DOHH2 (cell line): ENCODE results near the gene FSTL4.

ENCODE experiments used
- H3F3A ChIP-seq: fragments of 200-600 bp; sonication (generic), shearing (Covaris generic); 2 replicates; pipeline ENCODE4 v1.6.0; 2016; ENCODE audit warnings: antibody characterized with exemption, mild to moderate bottlenecking; ENCODE audit not compliant: control insufficient read depth, insufficient read depth
- H3K27ac ChIP-seq: fragments of 200-600 bp; sonication (generic); 2 replicates; pipeline ENCODE4 v1.5.1; 2014; ENCODE audit warnings: low read depth, mild to moderate bottlenecking, low read length, moderate library complexity
- H3K27me3 ChIP-seq: fragments of 200-600 bp; sonication (generic); 2 replicates; pipeline ENCODE4 v1.6.1; 2014; ENCODE audit warnings: mild to moderate bottlenecking, low read length, mixed read lengths; ENCODE audit not compliant: control insufficient read depth
- H3K36me3 ChIP-seq: fragments of 200-600 bp; sonication (generic); 2 replicates; pipeline ENCODE4 v1.6.1; 2014; ENCODE audit warnings: mild to moderate bottlenecking, low read length, moderate library complexity, mixed read lengths; ENCODE audit not compliant: control insufficient read depth
- H3K4me1 ChIP-seq: fragments of 200-600 bp; sonication (generic); 2 replicates; pipeline ENCODE4 v1.6.1; 2014; ENCODE audit warnings: mild to moderate bottlenecking, low read length, mixed read lengths; ENCODE audit not compliant: control insufficient read depth
- H3K4me2 ChIP-seq: fragments of 200-600 bp; sonication (generic); 2 replicates; pipeline ENCODE4 v1.6.0; 2014; ENCODE audit warnings: mild to moderate bottlenecking, low read length, moderate library complexity
- H3K4me3 ChIP-seq: fragments of 200-600 bp; sonication (generic); 2 replicates; pipeline ENCODE4 v1.5.1; 2014; ENCODE audit warnings: mild to moderate bottlenecking, low read length, mixed read lengths
- H3K79me2 ChIP-seq: fragments of 200-600 bp; sonication (generic); 2 replicates; pipeline ENCODE4 v1.6.1; 2014; ENCODE audit warnings: mild to moderate bottlenecking, low read length, mixed read lengths; ENCODE audit not compliant: control insufficient read depth
- H3K9me2 ChIP-seq: fragments of 200-600 bp; sonication (generic); replicated peaks from 2 replicates; pipeline ENCODE4 v1.6.1; 2014; ENCODE audit warnings: mild to moderate bottlenecking, low read length, mixed read lengths; ENCODE audit not compliant: control insufficient read depth
- H3K9me3 ChIP-seq: fragments of 200-600 bp; sonication (generic); 2 replicates; pipeline ENCODE4 v1.6.1; 2014; ENCODE audit warnings: antibody characterized with exemption, low read length, mixed read lengths; ENCODE audit not compliant: control insufficient read depth, insufficient read depth
- H4K20me1 ChIP-seq: fragments of 200-600 bp; sonication (generic); 2 replicates; pipeline ENCODE4 v1.6.0; 2014; ENCODE audit warnings: low read depth, mild to moderate bottlenecking, antibody characterized with exemption, low read length, moderate library complexity; ENCODE audit not compliant: control insufficient read depth, insufficient read depth
- CTCF ChIP-seq: fragments of 200-600 bp; sonication (generic); IDR thresholded peaks from one replicate; pipeline ENCODE4 v1.5.1; 2014; ENCODE audit warnings: antibody characterized with exemption, mild to moderate bottlenecking, low read depth, low read length; ENCODE audit not compliant: poor library complexity, severe bottlenecking
- EZH2phosphoT487 ChIP-seq: fragments of 200-600 bp; sonication (generic); IDR thresholded peaks from 2 replicates; pipeline ENCODE4 v1.6.1; 2017; ENCODE audit warnings: borderline replicate concordance, mild to moderate bottlenecking, antibody characterized with exemption, low read length, moderate library complexity, mixed read lengths

The FSTL4 gene

GRCh38 chr5:133468596-133468995, 143.7 kb downstream of the FSTL4 start:
- Histone ChIP-seq H3K4me1 (no peaks in the 10 kb centered on the region), H3K4me3 (no peak overlapping the region), H3F3A (no peaks in the 10 kb centered on the region), H3K27me3 (peaks cover 6% of the 10 kb centered on the region), H3K4me2 (no peak overlapping the region), H4K20me1 (no peaks in the 10 kb centered on the region), H3K36me3 (no peaks in the 10 kb centered on the region), H3K9me2 (no peaks in the 10 kb centered on the region), H3K9me3 (no peaks in the 10 kb centered on the region), H3K79me2 (no peaks in the 10 kb centered on the region), H3K27ac (no peak overlapping the region)
- TF ChIP-seq EZH2phosphoT487 (no peak), CTCF (no peak)

GRCh38 chr5:133467826-133468463, 144.4 kb downstream of the FSTL4 start:
- Histone ChIP-seq H3K79me2 (no peaks in the 10 kb centered on the region), H3K4me2 (no peak overlapping the region), H3K36me3 (no peaks in the 10 kb centered on the region), H3K4me3 (no peak overlapping the region), H3K27me3 (peaks cover 6% of the 10 kb centered on the region), H4K20me1 (no peaks in the 10 kb centered on the region), H3F3A (no peaks in the 10 kb centered on the region), H3K9me2 (no peaks in the 10 kb centered on the region), H3K9me3 (no peaks in the 10 kb centered on the region), H3K4me1 (no peaks in the 10 kb centered on the region), H3K27ac (no peak overlapping the region)
- TF ChIP-seq CTCF (no peak), EZH2phosphoT487 (no peak)

- H4K20me1 ChIP-seq: no peaks in the 10 kb centered on the region; the same call in 1 of the 2 replicates
- H3K36me3 ChIP-seq: no peaks in the 10 kb centered on the region
- peaks cover 2% of the 10 kb centered on the region; the same call in 1 of the 2 replicates for H3K27me3 ChIP-seq
- TF ChIP-seq CTCF (no peak), EZH2phosphoT487 (no peak)
- no peak overlapping the region for H3K4me3 ChIP-seq
- H3K9me3 ChIP-seq: no peaks in the 10 kb centered on the region
- H3F3A ChIP-seq: no peaks in the 10 kb centered on the region
- H3K27ac ChIP-seq: no peak overlapping the region
- no peaks in the 10 kb centered on the region for H3K79me2 ChIP-seq
- H3K4me2 ChIP-seq: no peak overlapping the region
- no peaks in the 10 kb centered on the region for H3K4me1 ChIP-seq
- no peaks in the 10 kb centered on the region for H3K9me2 ChIP-seq
Observed at GRCh38 chr5:133467335-133467779, 145.0 kb downstream of the FSTL4 start.
